ENCODE data around the gene TMPRSS9.
"Not testable (repeated sequence)": the region's sequence is repeated elsewhere in the genome, so short reads cannot be mapped to it uniquely, and the experiment has no call there.

Gene TMPRSS9

GRCh38 chr19:2412449-2412848, 52.4 kb downstream of the TMPRSS9 start:
- Histone ChIP-seq H3K36me3 (ENCODE audit: control insufficient read depth, insufficient read depth, low read length) (peaks cover 2% of the 10 kb centered on the region), H3K4me3 (ENCODE audit: low read depth, low read length) (no peak overlapping the region), H3K27me3 (ENCODE audit: control insufficient read depth, insufficient read depth, low read length) (no peaks in the 10 kb centered on the region), H3K9ac (ENCODE audit: low read depth, low read length) (no peak overlapping the region), H3K4me1 (ENCODE audit: control insufficient read depth, insufficient read depth, low read length) (no peaks in the 10 kb centered on the region), H3K9me3 (ENCODE audit: control insufficient read depth, insufficient read depth, low read length) (no peaks in the 10 kb centered on the region)

- Histone ChIP-seq H3K27me3 (ENCODE audit: control insufficient read depth, insufficient read depth, low read length) (no peaks in the 10 kb centered on the region), H3K9ac (ENCODE audit: low read depth, low read length) (no peak overlapping the region), H3K36me3 (ENCODE audit: control insufficient read depth, insufficient read depth, low read length) (peaks cover 2% of the 10 kb centered on the region), H3K4me3 (ENCODE audit: low read depth, low read length) (no peak overlapping the region), H3K4me1 (ENCODE audit: control insufficient read depth, insufficient read depth, low read length) (no peaks in the 10 kb centered on the region), H3K9me3 (ENCODE audit: control insufficient read depth, insufficient read depth, low read length) (no peaks in the 10 kb centered on the region)
These were observed 53.1 kb downstream of the TMPRSS9 start for GRCh38 chr19:2413159-2413558.

- no peak overlapping the region for H3K4me3 ChIP-seq (ENCODE audit: low read depth, low read length)
- H3K36me3 ChIP-seq (ENCODE audit: control insufficient read depth, insufficient read depth, low read length): peaks cover 2% of the 10 kb centered on the region
- no peaks in the 10 kb centered on the region for H3K9me3 ChIP-seq (ENCODE audit: control insufficient read depth, insufficient read depth, low read length)
- no peak overlapping the region for H3K9ac ChIP-seq (ENCODE audit: low read depth, low read length)
- no peaks in the 10 kb centered on the region for H3K27me3 ChIP-seq (ENCODE audit: control insufficient read depth, insufficient read depth, low read length)
- no peaks in the 10 kb centered on the region for H3K4me1 ChIP-seq (ENCODE audit: control insufficient read depth, insufficient read depth, low read length)
These were observed 53.6 kb downstream of the TMPRSS9 start for GRCh38 chr19:2413629-2414028.

- Histone ChIP-seq H3K4me1 (ENCODE audit: control insufficient read depth, insufficient read depth, low read length) (no peaks in the 10 kb centered on the region), H3K4me3 (ENCODE audit: low read depth, low read length) (no peak overlapping the region), H3K9me3 (ENCODE audit: control insufficient read depth, insufficient read depth, low read length) (no peaks in the 10 kb centered on the region), H3K36me3 (ENCODE audit: control insufficient read depth, insufficient read depth, low read length) (peaks cover 2% of the 10 kb centered on the region), H3K27me3 (ENCODE audit: control insufficient read depth, insufficient read depth, low read length) (no peaks in the 10 kb centered on the region), H3K9ac (ENCODE audit: low read depth, low read length) (no peak overlapping the region)
These were observed 55.4 kb downstream of the TMPRSS9 start for GRCh38 chr19:2415281-2415972.

- Histone ChIP-seq H3K27me3 (ENCODE audit: control insufficient read depth, insufficient read depth, low read length) (no peaks in the 10 kb centered on the region), H3K9ac (ENCODE audit: low read depth, low read length) (no peak overlapping the region), H3K4me3 (ENCODE audit: low read depth, low read length) (no peak overlapping the region), H3K36me3 (ENCODE audit: control insufficient read depth, insufficient read depth, low read length) (peaks cover 2% of the 10 kb centered on the region), H3K4me1 (ENCODE audit: control insufficient read depth, insufficient read depth, low read length) (no peaks in the 10 kb centered on the region), H3K9me3 (ENCODE audit: control insufficient read depth, insufficient read depth, low read length) (no peaks in the 10 kb centered on the region)
These were observed 55.9 kb downstream of the TMPRSS9 start for GRCh38 chr19:2415973-2416319.

GRCh38 chr19:2416321-2417097, 56.4 kb downstream of the TMPRSS9 start:
- Histone ChIP-seq H3K4me1 (ENCODE audit: control insufficient read depth, insufficient read depth, low read length) (no peaks in the 10 kb centered on the region), H3K27me3 (ENCODE audit: control insufficient read depth, insufficient read depth, low read length) (no peaks in the 10 kb centered on the region), H3K36me3 (ENCODE audit: control insufficient read depth, insufficient read depth, low read length) (peaks cover 2% of the 10 kb centered on the region), H3K9ac (ENCODE audit: low read depth, low read length) (no peak overlapping the region), H3K9me3 (ENCODE audit: control insufficient read depth, insufficient read depth, low read length) (no peaks in the 10 kb centered on the region), H3K4me3 (ENCODE audit: low read depth, low read length) (no peak overlapping the region)

- H3K4me3 ChIP-seq (ENCODE audit: low read depth, low read length); H3K27me3 ChIP-seq (ENCODE audit: control insufficient read depth, insufficient read depth, low read length); H3K9ac ChIP-seq (ENCODE audit: low read depth, low read length); H3K36me3 ChIP-seq (ENCODE audit: control insufficient read depth, insufficient read depth, low read length); H3K9me3 ChIP-seq (ENCODE audit: control insufficient read depth, insufficient read depth, low read length); H3K4me1 ChIP-seq (ENCODE audit: control insufficient read depth, insufficient read depth, low read length): not testable (repeated sequence)
These were observed 57.4 kb downstream of the TMPRSS9 start for GRCh38 chr19:2417436-2417835.

- no peak overlapping the region for H3K9ac ChIP-seq (ENCODE audit: low read depth, low read length)
- peaks cover 2% of the 10 kb centered on the region for H3K36me3 ChIP-seq (ENCODE audit: control insufficient read depth, insufficient read depth, low read length)
- no peaks in the 10 kb centered on the region for H3K9me3 ChIP-seq (ENCODE audit: control insufficient read depth, insufficient read depth, low read length)
- H3K4me3 ChIP-seq (ENCODE audit: low read depth, low read length): no peak overlapping the region
- H3K27me3 ChIP-seq (ENCODE audit: control insufficient read depth, insufficient read depth, low read length): no peaks in the 10 kb centered on the region
- no peaks in the 10 kb centered on the region for H3K4me1 ChIP-seq (ENCODE audit: control insufficient read depth, insufficient read depth, low read length)
These were observed 57.9 kb downstream of the TMPRSS9 start for GRCh38 chr19:2417881-2418406.

GRCh38 chr19:2419754-2420153, 59.7 kb downstream of the TMPRSS9 start:
- Histone ChIP-seq H3K9me3 (ENCODE audit: control insufficient read depth, insufficient read depth, low read length) (no peaks in the 10 kb centered on the region), H3K27me3 (ENCODE audit: control insufficient read depth, insufficient read depth, low read length) (no peaks in the 10 kb centered on the region), H3K4me1 (ENCODE audit: control insufficient read depth, insufficient read depth, low read length) (no peaks in the 10 kb centered on the region), H3K4me3 (ENCODE audit: low read depth, low read length) (no peak overlapping the region), H3K9ac (ENCODE audit: low read depth, low read length) (no peak overlapping the region), H3K36me3 (ENCODE audit: control insufficient read depth, insufficient read depth, low read length) (peaks cover 2% of the 10 kb centered on the region)

- Histone ChIP-seq H3K9ac (ENCODE audit: low read depth, low read length) (no peak overlapping the region), H3K4me3 (ENCODE audit: low read depth, low read length) (no peak overlapping the region), H3K9me3 (ENCODE audit: control insufficient read depth, insufficient read depth, low read length) (no peaks in the 10 kb centered on the region), H3K4me1 (ENCODE audit: control insufficient read depth, insufficient read depth, low read length) (no peaks in the 10 kb centered on the region), H3K27me3 (ENCODE audit: control insufficient read depth, insufficient read depth, low read length) (no peaks in the 10 kb centered on the region), H3K36me3 (ENCODE audit: control insufficient read depth, insufficient read depth, low read length) (peaks cover 2% of the 10 kb centered on the region)
These were observed 60.4 kb downstream of the TMPRSS9 start for GRCh38 chr19:2420490-2420889.

- Histone ChIP-seq H3K4me1 (ENCODE audit: control insufficient read depth, insufficient read depth, low read length) (peaks cover 4% of the 10 kb centered on the region), H3K9me3 (ENCODE audit: control insufficient read depth, insufficient read depth, low read length) (no peaks in the 10 kb centered on the region), H3K36me3 (ENCODE audit: control insufficient read depth, insufficient read depth, low read length) (peaks cover 6% of the 10 kb centered on the region), H3K27me3 (ENCODE audit: control insufficient read depth, insufficient read depth, low read length) (no peaks in the 10 kb centered on the region), H3K4me3 (ENCODE audit: low read depth, low read length) (no peak overlapping the region), H3K9ac (ENCODE audit: low read depth, low read length) (no peak overlapping the region)
These were observed 61.7 kb downstream of the TMPRSS9 start for GRCh38 chr19:2421581-2422306.

Data from iPS-15b (cell line).